ENCODE results near the gene EIPR1.

- TF ChIP-seq CTCF (IDR thresholded peaks at IDR 0.05; ENCODE audit: insufficient read depth, low read length, poor library complexity, severe bottlenecking) (no peak), EZH2phosphoT487 (conservative IDR thresholded peaks at IDR 0.05; ENCODE audit: low read length) (no peak)
Observed at GRCh38 chr2:3361518-3362389, 15.9 kb downstream of the EIPR1 start.
